Stimulated activated CD4-positive, alpha-beta T cell treated with anti-CD3 and anti-CD28 coated beads, Interleukin-1b, Interleukin-23, amount 100 ng/mL, for 1 hour (primary cell): ENCODE data around the gene MYLIP.
"Not testable (repeated sequence)": the region's sequence is repeated elsewhere in the genome, so short reads cannot be mapped to it uniquely, and the experiment has no call there.

ENCODE experiments used
- DNase-seq, 2 donors: peaks; one replicate each; pipeline ENCODE4 v3.0.0-alpha.2; 2020; ENCODE audit warnings: low read depth in 2 of 2

MYLIP gene

DNA sequence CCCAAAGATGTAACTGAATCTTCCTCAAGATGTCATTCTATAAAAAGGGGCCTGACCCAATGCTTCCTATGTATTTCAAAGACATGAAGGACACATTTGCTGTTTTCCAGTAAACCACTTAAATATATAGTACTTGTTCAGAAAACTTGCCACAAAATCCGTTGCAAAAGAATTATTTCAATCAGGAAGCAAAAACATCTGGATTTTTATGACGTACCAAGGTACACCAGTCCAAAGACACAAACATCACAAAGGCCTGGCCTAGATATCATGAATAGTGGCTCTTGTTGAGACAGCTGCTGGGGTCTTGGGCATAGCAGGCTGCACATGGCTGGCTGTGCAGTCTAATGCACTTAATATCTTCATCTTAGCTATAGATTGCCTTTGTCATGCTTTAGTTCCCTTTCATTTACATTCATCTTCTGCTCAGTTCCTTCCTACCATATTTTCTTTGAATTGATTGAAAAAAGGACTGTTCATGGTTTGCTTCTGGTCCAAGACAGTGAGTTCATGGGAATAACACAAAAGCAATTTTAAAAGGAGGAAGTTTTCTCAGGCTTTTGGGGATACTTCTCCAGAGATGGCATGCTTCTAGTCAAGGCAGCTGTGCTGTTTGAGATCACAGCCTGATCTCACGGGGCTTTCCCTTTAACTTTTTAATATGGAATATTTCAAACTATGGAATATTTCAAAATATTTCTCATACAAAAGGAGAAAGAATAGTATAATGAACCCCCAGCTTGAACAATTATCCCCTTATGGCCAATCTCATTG lies 44.5 kb downstream of the MYLIP start:
- no peak for DNase-seq

DNA sequence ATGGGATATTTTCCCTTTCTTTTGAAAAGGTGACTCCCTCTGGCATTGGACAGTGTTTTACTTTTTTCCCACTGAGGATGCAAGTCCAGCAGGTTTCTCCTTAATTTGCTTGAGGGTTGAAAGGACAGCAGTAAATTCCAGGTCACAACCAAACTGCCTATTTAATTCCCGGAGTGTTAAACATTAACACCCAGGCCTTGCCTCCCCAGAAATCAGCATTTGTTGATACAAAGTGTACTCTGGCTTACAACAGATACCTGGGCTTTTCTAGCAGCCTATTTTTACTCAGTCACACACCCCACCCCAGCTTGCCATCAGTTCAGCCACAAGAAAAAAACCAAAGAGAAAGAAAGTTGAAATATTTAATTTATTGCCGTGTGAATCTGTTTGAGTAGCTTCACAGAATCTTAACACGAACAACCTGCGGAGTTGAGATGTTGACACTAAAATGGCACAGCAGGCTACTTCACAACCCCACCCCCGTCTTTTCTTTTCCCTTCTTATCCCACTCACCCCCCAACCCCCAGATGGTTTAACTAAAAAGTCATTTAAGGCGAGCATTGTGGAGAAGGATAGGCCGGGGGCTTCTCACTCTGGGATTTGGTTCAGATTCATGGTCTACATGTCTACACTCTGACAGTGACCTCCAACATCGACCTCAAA lies 45.7 kb downstream of the MYLIP start:
- no peak for DNase-seq

DNA sequence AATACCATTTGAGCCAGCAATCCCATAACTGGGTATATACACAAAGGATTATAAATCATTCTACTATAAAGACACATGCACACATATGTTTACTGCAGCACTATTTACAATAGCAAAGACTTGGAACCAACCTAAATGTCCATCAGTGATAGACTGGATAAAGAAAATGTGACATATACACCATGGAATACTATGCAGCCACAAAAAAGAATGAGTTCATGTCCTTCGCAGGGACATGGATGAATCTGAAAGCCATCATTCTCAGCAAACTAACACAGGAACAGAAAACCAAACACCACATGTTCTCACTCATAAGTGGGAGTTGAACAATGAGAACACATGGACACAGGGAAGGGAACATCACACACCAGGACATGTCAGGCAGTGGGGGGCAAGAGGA lies 47.7 kb downstream of the MYLIP start:
- not testable (repeated sequence) for DNase-seq

DNA sequence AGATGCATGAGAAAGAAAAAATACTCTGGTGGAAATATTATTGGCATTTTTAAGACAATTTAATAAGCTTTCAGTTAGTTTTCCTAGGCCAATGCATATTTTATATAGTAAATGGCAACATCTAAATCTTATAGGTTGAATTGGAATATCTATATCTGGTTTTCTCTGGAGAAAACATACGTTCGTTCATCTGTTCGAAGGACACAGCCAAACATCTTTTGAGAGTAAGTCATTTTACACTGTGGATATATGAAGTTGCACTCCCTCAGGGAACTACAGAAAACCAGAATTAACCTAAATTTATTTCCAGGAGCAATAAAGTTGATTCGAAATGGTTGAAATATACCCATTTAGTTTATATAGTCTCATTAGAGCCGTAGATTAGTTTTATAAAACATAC lies 49.0 kb downstream of the MYLIP start:
- DNase-seq = no peak

DNA sequence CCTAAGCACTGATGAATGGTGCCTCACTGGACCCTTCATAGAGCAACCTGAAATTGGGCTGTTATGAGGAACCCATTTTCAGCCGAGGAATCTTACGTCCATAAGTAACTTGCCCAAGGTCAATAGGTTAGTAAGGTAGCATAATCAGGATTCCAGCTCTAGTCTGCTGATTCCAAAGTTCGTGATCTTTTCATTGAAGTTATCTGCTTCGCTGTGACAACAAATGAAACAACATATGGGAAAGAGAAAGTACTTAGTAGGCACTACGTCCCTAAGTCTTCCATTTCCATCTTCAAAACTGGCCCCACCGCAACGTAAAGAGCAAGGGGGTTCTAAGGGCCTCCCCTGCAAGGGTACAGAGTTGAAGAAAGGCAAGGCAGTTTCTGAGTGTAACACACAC lies 49.5 kb downstream of the MYLIP start:
- DNase-seq = no peak

DNA sequence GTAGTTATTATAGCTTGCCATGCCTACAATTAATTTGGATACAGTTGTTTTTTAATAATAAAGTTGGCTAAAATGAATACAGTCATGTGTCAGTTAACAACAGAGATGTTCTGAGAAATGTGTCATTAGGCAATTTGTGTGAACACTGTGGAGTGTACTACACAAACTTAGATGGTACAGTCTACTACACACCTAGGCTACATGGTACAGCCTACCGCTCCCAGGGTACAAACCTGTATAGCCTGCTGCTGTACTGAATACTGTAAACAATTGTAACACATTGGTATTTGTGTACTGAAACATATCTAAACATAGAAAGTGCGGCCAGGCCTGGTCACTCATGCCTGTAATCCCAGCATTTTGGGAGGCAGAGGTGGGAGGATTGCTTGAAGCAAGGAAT lies 50.2 kb downstream of the MYLIP start:
- no peak for DNase-seq

DNA sequence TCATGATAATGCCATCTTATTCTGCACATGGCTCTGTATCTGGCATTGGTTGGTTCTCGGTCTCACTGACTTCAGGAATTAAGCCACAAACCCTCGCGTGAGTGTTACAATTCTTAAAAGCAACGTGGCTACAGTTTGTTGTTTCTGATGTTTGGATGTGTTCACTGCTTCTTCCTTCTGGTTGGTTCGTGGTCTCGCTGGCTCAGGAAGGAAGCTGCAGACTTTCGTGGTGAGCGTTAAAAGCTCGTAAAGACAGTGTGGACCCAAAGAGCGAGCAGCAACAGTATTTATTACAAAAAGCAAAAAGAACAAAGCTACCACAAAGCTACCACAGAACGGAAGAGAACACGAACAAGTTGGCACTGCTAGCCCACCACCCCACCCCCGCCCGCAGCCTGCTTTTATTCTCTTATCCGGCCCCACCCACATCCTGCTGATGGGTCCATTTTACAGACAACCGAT lies 51.1 kb downstream of the MYLIP start:
- no peak for DNase-seq

DNA sequence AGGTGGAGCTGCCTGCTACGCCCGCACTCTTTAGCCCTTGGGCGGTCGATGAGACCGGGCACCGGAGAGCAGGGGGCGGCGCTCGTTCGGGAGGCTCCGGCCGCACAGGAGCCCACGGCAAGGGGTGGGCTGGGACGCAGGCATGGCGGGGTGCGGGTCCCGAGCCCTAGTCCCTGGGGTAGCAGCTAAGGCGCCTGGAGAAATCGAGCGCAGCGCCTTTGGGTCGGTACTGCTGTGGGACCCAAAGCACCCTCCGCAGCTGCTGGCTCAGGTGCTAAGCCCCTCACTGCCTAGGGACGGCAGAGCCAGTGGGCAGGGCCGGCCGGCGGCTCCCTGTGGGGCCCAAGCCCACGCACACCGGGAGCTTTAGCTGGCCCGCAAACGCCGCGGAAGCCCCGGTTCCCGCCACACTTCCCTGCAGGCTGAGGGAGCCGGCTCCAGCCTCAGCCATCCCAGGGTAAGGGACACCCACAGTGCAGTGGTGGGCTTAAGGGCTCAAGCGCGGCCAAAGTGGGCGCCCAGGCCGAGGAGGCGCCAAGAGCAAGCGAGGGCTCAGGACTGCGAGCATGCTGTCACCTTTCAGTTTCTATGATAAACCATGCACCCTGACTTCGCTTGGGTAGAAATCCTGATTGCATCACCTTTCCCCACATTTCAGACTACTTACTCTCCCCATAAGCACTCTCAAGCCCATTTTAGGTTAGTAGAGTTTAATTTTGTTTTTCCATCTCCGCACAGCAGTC lies 52.0 kb downstream of the MYLIP start:
- DNase-seq = no peak

DNA sequence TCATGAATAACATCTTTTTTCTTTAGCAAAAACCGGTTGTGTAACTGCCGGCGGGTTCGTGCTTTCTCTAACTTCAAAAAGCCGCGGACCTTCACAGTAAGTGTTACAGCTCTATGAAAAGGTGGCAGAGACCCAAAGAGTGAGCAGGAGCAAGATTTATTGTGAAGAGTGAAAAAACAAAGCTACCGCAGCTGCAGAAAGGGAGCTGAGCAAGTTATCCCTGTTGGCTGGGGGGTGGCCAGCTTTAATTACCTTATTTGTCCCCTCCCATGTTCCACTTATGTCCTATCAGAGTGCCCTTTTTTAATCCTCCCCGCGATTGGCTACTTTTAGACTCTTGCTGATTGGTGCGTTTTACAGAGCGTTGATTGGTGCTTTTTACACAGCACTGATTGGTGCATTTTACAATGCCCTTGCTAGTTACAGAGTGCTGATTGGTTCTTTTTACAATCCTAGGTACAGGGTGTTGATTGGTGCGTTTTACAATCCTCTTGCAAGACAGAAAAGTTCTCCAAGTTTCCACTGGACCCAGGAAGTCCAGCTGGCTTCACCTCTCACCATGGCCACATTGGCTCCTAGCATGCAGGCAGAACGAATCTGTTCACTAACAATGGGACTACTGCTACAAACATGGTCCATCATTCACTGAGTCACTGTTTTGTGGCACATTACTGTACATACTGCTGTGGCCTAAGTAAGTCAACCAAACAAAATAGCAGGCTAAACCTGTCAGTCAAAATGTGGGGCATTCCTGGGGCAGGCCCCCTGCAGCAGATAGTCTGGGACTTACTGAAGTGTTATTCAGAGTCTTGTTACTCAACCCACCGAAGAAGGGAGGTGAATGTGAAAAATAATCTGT lies 52.8 kb downstream of the MYLIP start:
- no peak for DNase-seq

DNA sequence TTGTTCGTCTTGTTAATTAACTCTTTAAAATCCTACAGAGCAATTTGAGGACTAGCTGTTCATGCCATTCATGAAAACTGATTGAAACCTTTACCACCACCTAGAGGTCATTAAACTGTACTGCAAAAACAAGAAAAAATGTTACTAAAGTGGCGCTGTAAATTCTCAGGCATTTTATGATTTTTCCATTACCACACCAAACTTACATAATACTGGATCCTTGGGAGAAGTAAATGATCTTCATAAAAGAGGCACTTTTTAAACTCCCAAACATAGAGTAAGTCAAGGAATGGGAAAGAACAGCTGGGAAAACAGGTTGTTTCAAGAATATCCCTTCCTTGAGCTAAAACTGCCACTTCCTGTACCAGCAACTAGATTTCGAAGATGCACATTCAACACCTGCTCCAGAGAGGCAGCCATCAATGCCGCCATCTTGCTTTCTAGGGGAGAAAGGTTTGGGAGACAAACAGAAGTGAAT lies 54.3 kb downstream of the MYLIP start:
- DNase-seq = no peak

DNA sequence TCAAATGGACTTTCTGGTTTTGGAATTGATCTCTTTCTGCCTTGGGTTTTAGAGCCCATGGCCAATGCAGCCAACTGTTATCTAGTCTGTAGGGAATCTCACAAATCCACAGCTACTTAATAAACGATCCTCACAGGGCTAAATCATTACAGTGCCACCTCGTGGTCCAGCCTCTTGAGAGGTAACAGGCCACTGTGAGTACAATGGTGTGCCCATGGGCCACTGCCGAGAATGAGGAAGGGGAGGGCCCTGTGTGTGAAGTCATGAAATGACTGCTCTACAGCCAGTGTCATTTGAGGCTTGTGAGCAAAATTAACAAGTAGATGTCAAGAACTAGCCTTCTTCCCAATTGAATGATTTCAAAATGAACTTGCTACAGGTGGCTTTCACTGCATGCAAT lies 55.2 kb downstream of the MYLIP start:
- no peak for DNase-seq

DNA sequence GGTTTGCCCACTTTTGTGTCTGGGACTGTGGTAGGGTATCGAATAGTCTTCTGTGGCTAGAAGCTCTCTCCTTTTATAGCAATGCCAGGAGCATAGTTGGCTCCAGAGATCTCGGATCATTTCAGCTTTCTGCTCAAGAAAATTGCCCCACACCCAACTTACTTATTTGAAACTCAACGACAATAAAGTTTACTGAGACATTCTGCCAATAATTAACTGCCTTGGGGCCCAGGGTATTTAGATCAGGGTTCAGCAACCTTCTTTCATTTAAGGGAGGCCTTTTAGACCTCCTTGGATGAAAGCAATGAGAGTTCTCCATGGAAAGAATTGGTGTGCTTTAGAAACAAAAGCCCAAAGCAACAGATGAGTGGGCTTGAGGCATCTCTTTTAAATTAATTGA lies 55.7 kb downstream of the MYLIP start:
- no peak for DNase-seq

DNA sequence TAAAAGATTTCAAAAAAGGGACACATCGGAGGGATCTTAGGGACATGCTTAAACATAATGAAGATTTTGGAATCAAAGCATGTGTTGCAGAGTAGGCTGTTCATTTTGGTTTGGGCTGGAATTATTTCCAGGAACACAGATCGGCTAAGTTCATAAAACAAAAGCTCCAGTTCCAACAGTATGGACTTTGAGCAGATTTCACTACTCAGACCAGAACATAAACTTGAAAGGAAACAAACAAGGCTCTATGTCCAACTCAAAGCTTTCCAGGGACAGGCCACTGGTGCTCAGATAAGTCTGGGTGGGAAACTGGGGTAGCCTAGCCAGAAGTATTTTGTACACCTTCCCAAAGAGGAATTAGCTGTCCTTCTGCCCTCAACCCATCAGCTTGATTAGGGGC lies 58.3 kb downstream of the MYLIP start:
- DNase-seq = no peak

DNA sequence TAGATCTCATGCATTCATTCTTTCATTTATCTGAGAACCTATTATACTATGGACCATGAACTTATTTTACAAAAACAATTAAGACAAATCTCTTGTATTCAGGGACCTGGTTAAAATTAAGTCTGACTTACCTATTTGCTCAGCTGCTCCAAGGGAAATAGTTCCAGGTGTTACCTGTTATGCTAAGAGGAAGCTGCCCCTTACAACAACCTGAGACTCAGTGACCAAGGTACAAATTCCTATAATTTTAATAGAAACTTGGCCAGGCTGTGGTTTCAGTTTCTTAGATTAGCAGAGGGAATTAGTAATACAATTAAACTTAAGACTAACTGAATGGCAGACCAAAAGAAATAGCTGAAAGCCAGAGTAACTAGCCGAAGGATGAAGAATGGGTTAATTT lies 61.3 kb downstream of the MYLIP start:
- no peak for DNase-seq

DNA sequence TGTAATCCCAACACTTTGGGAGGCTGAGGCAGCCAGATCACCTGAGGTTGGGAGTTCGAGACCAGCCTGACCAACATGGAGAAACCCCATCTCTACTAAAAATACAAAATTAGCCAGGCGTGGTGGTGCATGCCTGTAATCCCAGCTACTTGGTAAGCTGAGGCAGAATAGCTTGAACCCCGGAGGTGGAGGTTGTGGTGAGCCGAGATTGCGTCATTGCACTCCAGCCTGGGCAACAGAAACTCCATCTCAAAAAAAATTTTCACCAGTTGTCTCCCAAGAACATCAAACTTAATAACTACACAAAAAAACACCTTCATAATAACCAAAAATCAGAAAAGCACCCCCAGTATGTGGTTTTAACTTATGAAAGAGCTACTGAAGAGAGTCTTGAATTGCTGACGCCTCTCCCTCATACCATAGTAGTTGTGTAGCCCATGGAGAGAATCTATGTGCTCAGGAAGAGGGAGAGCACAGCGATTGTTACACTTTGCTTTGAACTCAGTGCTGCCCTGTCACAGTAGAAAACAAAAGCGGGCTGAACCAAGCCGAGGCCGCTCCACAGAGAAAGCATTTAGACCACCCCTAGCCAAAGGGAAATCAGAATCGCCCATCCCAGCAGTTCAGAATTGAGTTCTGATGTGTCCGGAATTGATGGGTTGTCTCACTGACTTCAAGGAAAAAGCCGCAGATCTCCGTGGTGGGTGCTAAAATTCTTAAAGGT lies 67.5 kb downstream of the MYLIP start:
- no peak for DNase-seq

DNA sequence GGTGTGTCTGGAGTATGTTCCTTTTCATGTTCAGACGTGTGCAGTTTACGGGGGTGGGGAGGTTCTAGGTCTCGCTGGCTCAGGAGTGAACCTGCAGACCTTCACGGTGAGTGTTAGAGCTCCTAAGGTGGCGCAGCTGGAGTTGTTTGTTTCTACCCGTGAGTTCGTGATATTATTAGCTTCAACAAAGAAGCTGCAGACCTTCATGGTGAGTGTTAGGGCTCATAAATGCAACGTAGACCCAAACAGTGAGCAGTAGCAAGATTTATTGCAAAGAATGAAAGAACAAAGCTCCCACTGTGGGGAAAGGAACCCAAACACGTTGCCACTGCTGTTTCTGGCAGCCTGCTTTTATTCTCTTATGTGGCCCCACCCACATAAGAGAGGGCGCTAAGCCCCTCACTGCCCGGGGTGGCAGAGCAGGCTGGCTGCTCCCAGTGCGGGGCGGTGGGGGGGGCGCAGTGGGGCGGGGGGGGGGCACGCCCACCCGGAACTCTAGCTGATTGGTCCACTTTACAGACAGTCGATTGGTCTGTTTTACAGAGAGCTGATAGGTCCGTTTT lies 68.2 kb downstream of the MYLIP start:
- DNase-seq = no peak
